ENCODE measurements around the gene UBQLN4.
A peak's percentile ranks its signal among the peaks of the same experiment; 100 is the strongest.
"Not testable (repeated sequence)": the region's sequence is repeated elsewhere in the genome, so short reads cannot be mapped to it uniquely, and the experiment has no call there.

The UBQLN4 gene

DNA sequence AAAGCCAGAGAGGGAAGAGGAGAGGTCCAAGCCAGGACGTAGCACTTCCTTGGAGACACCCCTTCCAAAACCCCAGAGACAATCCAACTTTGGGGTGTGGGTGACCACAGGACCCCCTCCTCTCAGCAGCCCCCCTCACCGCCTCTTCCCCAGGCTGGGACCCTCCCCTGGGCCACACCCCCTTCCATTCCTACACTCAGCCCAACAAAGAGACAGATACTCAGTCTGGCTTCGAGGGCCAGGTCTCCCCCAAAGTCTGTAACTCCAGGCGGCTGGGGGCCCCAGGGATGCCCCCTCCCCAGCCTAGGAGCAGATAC is 27.2 kb upstream of the UBQLN4 start:
- no peak for DNase-seq

- DNase-seq, result no peak
Observed at GRCh38 chr1:156080241-156080862, 26.8 kb upstream of the UBQLN4 start.

- no peak for DNase-seq
Observed at GRCh38 chr1:156079762-156080161, 26.2 kb upstream of the UBQLN4 start.

- no peak for DNase-seq
Observed at GRCh38 chr1:156078728-156079127, 25.1 kb upstream of the UBQLN4 start.

DNA sequence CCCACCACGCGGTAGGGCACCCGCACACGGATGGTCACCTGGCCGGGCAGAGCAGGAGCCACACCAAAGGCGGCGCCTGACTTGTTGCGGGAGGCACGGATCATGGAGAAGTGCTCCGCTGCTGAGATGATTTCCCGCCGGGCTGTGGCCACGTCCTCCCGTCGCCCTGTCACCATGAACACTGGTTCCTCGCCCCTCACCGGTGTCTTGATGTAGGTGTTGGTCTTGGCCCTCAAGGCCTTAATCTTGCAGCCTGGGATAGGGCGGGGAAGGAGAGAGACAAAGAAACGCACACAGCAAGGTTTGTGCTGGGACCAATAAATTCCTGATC is 23.8 kb upstream of the UBQLN4 start:
- DNase-seq, result no peak

GRCh38 chr1:156076609-156077429 is 23.2 kb upstream of the UBQLN4 start:
- DNase-seq, result no peak

DNA sequence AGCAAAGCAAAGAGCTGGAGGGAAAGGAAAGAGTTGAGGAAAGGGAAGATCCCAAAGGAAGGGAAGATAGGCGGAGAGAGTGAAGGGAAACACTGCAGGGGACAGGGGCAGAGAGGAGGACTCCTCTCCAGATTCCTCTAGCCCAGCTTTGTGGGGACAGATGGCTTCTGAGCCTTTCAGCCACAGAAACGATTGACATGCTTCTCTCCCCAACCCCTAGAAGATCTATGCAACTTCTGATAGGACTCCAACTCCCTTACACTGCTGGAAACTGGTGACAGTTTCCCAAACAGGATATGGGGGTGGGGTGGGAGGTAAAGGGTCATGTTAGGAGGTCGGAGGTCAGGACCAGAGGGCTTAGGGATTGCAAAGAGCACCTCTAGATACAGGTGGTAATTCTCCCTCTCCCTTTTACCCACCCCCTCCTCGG is 22.2 kb upstream of the UBQLN4 start:
- DNase-seq, result no peak

- DNase-seq, result no peak
Observed at GRCh38 chr1:156075162-156075561, 21.6 kb upstream of the UBQLN4 start.

- DNase-seq, result no peak
Observed at GRCh38 chr1:156074661-156075060, 21.1 kb upstream of the UBQLN4 start.

DNA sequence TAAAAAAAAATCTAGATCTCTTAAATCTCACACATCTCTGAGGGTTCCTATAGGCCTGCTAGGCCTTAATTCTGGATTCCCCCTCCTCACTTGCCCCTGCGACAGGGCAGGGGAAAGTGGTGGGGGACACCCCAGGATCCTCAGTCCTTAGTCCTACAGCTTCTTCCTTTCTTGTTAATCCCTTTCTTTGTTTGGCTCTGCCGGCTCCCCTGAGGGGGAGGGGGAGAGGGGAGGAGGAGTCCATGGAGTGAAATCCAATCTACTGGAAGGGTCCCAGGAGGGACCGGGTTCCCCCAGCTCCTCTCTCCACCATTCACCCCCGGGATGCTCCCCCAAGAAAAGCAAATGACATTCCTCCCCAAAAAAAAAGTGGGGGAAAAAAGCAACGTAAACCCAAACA is 20.1 kb upstream of the UBQLN4 start:
- DNase-seq, result no peak

GRCh38 chr1:156073110-156073687 is 19.6 kb upstream of the UBQLN4 start:
- no peak for DNase-seq

DNA sequence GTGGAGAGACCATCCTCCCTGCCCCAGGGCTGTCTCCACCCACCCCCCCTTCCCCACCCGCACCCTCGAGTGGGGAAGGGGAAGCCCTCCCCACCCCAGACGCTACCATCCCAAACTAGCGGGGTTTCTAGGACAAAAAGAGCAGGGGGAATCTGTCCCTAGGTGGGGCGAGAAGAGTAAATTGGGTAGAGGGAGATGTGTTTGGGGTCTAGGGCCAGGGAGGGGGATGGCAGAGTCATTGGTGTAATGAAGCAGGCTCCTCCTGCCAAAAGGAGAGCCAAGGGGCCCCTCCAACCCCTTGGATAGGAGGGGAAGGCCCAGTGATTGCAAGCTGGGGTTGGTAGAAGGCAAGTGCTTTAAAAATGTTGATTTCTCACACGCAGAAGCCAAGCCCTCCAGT is 18.7 kb upstream of the UBQLN4 start:
- DNase-seq, result no peak

GRCh38 chr1:156071332-156071816 is 17.8 kb upstream of the UBQLN4 start:
- not testable (repeated sequence) for DNase-seq

GRCh38 chr1:156070548-156070947 is 16.9 kb upstream of the UBQLN4 start:
- DNase-seq, result no peak

DNA sequence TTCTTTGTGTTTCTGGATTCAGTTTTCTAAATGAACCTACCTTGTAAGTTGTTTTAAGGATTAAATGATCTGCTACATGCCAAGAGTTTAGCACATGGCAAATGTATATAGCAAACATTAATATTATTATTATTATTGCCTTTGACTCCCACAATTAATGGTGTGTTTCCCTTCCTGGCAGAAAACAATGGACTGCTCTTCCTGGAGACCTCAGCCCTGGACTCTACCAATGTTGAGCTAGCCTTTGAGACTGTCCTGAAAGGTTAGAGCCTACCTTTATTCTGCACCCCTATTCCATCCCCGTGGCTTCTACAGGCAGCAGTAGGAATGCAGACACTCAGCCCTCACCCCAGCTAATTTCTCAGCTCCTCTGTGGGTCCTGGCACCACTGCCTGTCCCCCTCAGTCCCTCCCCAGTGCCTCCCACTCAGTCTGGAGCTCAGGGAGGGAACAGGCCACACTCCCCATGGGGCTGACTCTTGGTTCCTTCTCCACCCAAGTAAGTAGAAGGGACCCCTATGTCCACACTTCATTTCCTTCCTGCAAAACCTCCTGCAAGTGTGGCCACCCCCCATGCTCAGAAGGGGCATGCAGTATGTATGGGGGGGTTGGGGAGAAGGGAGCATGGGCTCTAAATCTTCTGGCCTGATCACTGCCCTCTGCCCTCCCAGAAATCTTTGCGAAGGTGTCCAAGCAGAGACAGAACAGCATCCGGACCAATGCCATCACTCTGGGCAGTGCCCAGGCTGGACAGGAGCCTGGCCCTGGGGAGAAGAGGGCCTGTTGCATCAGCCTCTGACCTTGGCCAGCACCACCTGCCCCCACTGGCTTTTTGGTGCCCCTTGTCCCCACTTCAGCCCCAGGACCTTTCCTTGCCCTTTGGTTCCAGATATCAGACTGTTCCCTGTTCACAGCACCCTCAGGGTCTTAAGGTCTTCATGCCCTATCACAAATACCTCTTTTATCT is 16.2 kb upstream of the UBQLN4 start:
- DNase-seq, result no peak

GRCh38 chr1:156067262-156067661 is 13.7 kb upstream of the UBQLN4 start:
- no peak for DNase-seq

DNA sequence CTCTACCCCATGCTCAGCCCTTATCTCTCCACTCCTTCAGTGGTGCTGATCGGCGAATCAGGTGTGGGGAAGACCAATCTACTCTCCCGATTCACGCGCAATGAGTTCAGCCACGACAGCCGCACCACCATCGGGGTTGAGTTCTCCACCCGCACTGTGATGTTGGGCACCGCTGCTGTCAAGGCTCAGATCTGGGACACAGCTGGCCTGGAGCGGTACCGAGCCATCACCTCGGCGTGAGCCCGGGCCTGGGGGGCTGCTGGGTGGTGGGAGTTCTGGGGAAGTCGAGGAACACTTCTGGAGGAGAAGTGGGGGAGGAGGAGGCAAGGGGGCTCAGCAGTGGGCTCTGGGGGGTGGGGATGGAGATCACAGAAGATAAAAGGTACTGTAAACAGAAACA is 12.3 kb upstream of the UBQLN4 start:
- DNase-seq, result no peak

DNA sequence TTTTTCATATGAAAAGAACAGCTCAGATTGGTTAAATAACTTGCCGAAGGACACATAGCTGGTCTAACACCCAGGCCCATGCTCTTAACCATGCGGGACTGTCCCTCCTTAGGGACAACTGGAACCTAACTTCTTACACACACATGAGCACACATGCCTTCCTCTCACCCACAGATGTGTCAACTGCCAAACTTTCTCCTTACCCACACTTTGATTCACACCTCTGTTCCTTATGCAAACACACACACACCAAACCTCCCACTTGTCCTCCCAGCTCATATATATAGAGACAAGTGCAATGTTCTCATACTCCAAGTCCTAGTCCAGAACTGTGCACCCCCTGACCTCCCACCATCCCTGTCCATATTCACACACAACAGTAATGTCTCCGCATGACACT is 11.6 kb upstream of the UBQLN4 start:
- DNase-seq, result no peak

- no peak for DNase-seq
Observed at GRCh38 chr1:156064615-156065014, 11.0 kb upstream of the UBQLN4 start.

GRCh38 chr1:156063997-156064285 is 10.3 kb upstream of the UBQLN4 start:
- no peak for DNase-seq

GRCh38 chr1:156062189-156062588 is 8.6 kb upstream of the UBQLN4 start:
- no peak for DNase-seq

DNA sequence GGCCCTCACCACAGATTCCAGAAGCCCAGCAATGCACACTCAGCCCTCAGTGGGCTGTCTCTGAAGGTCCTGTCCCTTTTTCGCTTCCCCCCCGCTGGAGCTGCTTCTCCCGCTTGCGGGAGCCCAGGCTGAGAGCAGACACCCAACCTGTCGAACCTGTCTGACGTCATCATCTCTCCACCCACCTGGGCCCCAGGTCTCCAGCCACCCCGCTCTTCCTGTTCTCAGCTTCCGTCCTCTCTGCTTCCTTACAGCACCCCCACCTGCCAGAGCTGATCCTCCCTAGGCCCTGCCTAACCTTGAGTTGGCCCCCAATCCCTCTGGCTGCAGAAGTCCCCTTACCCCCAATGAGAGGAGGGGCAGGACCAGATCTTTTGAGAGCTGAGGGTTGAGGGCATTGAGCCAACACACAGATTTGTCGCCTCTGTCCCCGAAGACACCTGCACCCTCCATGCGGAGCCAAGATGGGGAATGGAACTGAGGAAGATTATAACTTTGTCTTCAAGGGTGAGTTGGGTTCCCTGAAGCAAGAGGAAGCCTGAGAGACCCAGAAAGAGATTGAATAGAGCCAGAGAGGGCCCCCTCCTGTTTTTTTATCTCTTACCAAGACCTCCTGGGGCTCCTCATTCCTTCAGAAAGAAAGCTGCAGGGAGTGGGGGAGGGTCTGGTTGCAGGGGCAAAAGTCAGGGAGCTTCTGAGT is 7.5 kb upstream of the UBQLN4 start, which contains the start of gene RAB25:
RAB25 (plus strand) TSS at position 224 of the 700 bp plus-strand sequence; CDS start at position 465, 241 bp downstream.
- peak; percentile 71 for DNase-seq
